Measurements from ENCODE around the gene FAM228B.

GRCh38 chr2:24191848-24192247, 68.6 kb downstream of the FAM228B start:
- TF ChIP-seq POLR2AphosphoS5 (IDR thresholded peaks at IDR 0.05) (no peak), CTCF (IDR thresholded peaks at IDR 0.05) (no peak), POLR2A (IDR thresholded peaks at IDR 0.05) (no peak), EP300 (IDR thresholded peaks at IDR 0.05) (no peak)
